HAP-1 (cell line): ENCODE measurements around the gene PLCD3.
A peak's percentile ranks its signal among the peaks of the same experiment; 100 is the strongest.
"Not testable (repeated sequence)": the region's sequence is repeated elsewhere in the genome, so short reads cannot be mapped to it uniquely, and the experiment has no call there.

Experiments
- DNase-seq, 2 experiments: peaks; one replicate each; pipeline ENCODE4 v3.0.0-alpha.2; 2016 to 2020; ENCODE audit warnings: low spot score in 2 of 2
- H3K27me3 ChIP-seq: fragments of 250-450 bp; sonication (Bioruptor Pico); 2 replicates; pipeline ENCODE4 v1.5.1; 2020; ENCODE audit warnings: low read depth, mild to moderate bottlenecking, moderate library complexity
- H3K36me3 ChIP-seq: fragments of 250-450 bp; sonication (Bioruptor Pico); replicated peaks from 2 replicates; pipeline ENCODE4 v1.5.1; 2020; ENCODE audit warnings: mild to moderate bottlenecking
- H3K4me1 ChIP-seq: fragments of 250-450 bp; sonication (Bioruptor Pico); 2 replicates; pipeline ENCODE4 v1.5.1; 2020; ENCODE audit warnings: mild to moderate bottlenecking
- H3K4me3 ChIP-seq: fragments of 250-450 bp; sonication (Bioruptor Pico); 2 replicates; pipeline ENCODE4 v1.5.1; 2020; ENCODE audit warnings: mild to moderate bottlenecking, moderate library complexity
- H3K9me3 ChIP-seq: fragments of 250-450 bp; sonication (Bioruptor Pico); 2 replicates; pipeline ENCODE4 v1.5.1; 2020; ENCODE audit warnings: mild to moderate bottlenecking, moderate library complexity
- in situ Hi-C: fragments of 300-500 bp; cut with MboI; formaldehyde crosslinking; loops from 3 replicates; pipeline ENCODE4 v1.14.3; 2020; ENCODE audit warnings: low sequenced_read_pairs, inconsistent platforms, mixed read lengths

Gene PLCD3

DNA sequence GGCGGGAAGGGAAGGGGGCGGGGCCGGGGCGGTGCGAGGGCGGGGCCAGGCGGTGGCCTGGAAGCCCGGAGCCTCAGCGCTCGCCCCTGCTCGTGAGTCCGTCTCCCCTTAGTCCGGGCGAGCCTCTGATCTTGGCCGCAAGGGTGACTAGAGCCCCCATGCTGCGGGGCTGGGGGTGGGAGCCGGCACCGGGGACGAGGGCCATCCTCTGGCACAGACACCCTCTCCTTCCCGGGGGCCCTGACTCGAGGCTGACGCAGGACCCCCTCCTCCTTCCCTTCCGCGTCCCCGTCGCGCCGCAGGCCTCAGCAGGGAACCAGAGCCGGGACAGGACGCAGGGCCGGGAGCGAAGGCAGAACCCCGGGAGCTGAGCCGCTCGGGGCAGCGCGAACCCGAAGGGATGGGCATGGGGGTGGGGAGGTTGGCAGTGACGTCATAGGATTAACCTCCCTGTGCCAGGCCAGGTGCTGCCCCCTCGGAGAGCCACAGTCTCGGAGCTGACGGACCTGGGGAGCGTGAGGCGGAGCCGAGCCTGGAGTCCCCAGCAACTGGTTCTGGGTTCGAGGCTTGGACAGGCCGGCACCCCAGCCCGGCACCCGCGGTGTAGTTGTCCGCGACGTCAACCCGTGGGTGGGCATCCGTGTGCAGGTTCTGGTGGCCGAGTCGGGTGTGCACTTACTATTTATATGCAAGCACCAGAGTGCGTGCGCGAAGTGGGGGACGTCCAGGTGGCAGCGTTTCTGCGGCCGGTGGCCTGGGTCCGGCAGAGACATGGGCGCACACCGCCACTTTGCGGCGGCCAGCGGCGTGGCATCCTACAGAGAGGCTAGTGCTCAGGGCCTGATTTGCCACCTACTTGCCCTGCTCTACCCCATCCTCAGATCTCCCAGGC lies 503 bp upstream of the PLCD3 start:
- H3K4me3 ChIP-seq: peak overlapping the region; percentile 64
- no peaks in the 10 kb centered on the region for H3K27me3 ChIP-seq
- no peaks in the 10 kb centered on the region for H3K36me3 ChIP-seq
- H3K9me3 ChIP-seq: no peaks in the 10 kb centered on the region
- peak; percentile 83 to 87 for DNase-seq
- in situ Hi-C loops: no loop called here
- peaks cover 22% of the 10 kb centered on the region for H3K4me1 ChIP-seq

DNA sequence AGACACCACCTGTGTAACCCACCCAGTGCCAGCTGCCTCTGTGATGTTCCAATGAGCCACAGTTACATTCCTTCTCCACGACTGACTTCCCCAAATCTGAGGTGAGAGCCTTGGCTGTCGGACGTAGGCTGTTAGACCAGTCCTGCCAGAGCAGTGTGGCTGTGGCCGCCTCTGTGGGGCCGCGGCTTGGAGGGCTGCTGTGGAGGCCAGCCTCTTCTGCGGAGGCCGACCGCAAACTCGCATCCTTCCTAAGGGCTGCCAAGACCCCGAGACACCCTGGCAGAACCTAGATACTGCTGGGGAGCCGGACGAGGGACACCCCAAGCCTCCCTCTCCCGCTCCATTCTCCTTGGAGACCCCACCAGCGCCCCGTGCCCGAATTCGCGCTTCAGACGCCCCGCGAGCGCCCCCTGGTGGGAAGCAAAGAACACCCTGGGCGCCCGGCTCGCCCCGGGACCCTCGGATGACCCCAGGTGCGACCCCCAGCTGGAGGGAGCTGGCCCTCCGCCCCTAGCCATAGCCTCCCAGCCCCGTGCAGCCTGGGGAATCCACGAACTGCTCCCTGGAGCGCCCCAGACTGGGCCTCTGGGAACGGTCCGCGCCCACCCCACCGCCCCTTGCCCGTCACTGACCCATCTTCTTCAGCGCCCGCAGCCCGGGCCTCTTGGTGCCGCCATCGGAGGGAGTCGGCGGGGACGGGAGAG lies 547 bp downstream of the PLCD3 start:
- no peaks in the 10 kb centered on the region for H3K9me3 ChIP-seq
- H3K27me3 ChIP-seq: no peaks in the 10 kb centered on the region
- no peaks in the 10 kb centered on the region for H3K36me3 ChIP-seq
- peaks cover 22% of the 10 kb centered on the region for H3K4me1 ChIP-seq
- in situ Hi-C loops: no loop called here
- DNase-seq: peak; percentile 32 to 79
- peak overlapping the region; percentile 88 for H3K4me3 ChIP-seq

DNA sequence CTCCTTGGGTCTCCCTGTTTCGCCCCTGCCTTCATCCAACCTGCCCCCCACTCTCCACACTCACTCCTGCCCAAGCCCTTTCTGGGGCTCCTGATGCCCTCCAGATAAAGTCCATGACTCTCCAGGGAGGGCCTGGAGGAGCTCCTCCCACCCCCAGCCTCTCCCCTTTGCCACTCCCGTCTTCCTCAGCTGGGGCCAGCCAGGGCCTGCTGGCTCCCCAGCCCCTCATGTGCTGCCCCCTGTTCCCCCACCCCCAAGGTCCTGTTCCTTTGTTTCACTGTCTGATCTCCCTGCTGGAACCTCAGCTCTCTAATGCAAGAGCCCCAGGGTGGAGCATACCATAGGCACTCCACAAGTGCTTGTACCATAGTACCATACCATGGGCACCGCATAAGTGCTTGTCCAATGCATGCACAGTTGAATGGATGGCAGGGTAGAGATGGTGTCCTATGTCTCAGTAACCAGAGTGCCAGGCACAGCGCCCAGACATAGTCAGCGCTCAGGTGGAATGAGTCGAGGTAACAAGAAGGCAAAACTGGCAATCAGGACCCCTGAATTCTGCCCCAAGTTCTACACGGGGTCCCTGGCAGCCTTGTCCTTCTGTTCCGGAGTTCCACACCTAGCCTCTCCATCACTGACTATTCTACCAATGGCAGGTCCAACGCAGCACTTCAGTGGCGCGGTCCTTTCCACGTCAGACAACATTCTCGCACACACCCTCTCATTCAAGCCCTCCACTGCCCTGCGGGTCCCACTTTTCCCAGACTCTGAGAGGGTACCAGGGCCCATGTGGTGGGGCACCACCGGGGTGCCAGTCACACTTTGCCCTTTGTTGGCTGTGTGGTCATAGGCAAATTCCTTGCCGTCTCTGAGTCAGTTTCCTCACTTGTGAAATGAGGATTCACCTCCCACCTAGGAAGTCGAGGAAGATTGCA lies 1.4 kb downstream of the PLCD3 start:
- in situ Hi-C loops: no loop called here

DNA sequence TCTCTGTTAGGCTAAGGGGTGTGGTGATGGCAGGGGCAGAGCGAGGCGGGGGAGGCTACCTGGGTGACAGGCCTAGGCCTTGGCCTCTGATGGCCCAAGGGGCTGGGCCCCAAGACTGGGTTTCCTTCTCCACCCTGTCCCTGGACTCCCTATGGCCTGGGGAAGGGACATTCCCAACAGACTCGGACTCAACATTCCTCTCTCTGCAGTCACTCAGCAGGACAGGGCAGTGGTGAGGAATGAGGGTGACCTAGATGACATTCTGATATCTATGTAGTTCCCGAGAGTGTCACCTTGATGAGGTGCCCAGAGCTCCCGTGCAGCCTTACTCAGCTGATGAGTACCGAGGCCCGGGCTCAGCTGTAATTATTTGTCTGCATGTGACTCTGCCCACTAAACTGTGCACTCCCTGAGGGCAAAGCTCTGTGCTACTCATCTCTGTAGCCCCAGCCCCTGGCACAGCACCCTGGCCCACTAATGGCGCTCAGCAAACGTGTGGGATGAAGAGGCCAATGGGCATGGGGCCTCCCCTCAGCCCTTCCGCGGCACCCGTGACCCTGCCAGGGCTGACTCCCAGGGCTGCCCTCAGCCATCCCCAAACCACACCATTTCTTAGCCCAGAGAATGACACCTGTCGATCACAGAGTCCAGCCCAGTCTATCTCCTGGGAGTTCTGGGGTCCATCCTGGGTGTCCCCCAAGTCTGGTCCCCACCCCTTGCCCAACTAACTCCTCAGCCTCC lies 2.2 kb downstream of the PLCD3 start:
- Histone ChIP-seq H3K4me3 (no peak overlapping the region), H3K4me1 (peaks cover 15% of the 10 kb centered on the region), H3K27me3 (no peaks in the 10 kb centered on the region), H3K36me3 (no peaks in the 10 kb centered on the region), H3K9me3 (no peaks in the 10 kb centered on the region)
- in situ Hi-C loops: loop anchor here (10.0 kb wide), 1 partner anchor 55 kb away; no protein-coding TSS in a partner anchor
- DNase-seq: no peak

More for the DNA sequence above, 1.4 kb downstream of the PLCD3 start:
- no peaks in the 10 kb centered on the region for H3K27me3 ChIP-seq
- H3K4me1 ChIP-seq: peaks cover 17% of the 10 kb centered on the region
- H3K9me3 ChIP-seq: no peaks in the 10 kb centered on the region
- H3K36me3 ChIP-seq: no peaks in the 10 kb centered on the region
- no peak for DNase-seq
- H3K4me3 ChIP-seq: peak overlapping the region; percentile 88

DNA sequence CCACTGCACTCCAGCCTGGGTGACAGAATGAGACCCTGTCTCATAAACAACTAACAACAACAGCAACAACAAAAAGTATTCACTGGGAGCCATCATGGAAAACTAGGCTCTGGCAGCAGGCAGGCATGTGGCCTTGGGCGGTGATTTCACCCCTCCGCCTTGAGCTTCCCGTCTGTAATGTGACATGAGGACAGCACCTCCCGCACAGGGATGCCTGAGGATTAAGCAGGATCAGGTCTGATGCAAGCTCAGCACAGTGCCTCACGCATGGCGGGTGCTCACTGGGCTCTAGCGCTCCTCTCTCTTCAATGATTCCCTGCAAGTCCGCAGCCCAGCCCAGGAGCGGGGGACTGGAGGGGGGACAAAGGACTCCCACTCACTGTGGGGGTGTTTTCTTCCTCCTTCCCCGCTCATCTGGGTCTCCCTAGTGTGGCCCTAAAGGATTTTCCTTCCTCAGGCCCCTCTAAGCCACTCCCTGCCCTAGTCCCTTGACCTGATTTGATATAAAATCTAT lies 2.8 kb downstream of the PLCD3 start:
- Histone ChIP-seq H3K27me3 (no peaks in the 10 kb centered on the region), H3K9me3 (no peaks in the 10 kb centered on the region), H3K4me1 (peaks cover 15% of the 10 kb centered on the region), H3K4me3 (no peak overlapping the region), H3K36me3 (no peaks in the 10 kb centered on the region)
- DNase-seq: peak; percentile 8 to 69
- in situ Hi-C loops: loop anchor here (10.0 kb wide), 1 partner anchor 55 kb away; no protein-coding TSS in a partner anchor

DNA sequence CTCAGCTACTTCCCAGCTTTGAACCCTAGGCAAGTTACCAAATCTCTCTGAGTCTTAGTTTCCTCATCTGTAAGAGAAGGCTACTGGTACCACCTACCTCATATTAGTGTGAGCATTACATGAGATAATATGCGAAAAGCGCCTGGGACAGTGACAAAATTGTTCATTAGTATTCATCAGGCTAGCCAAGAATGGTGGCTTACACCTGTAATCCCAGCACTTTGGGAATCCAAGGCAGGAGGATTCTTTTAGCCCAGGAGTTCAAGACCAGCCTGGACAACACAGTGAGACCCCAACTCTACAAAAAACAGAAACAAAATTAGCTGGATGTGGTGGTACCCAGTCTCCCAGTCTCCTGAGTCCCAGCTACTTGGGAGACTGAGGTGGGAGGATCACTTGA lies 3.3 kb downstream of the PLCD3 start:
- DNase-seq: no peak
- peaks cover 15% of the 10 kb centered on the region for H3K4me1 ChIP-seq
- H3K36me3 ChIP-seq: no peaks in the 10 kb centered on the region
- no peak overlapping the region for H3K4me3 ChIP-seq
- H3K27me3 ChIP-seq: no peaks in the 10 kb centered on the region
- no peaks in the 10 kb centered on the region for H3K9me3 ChIP-seq
- in situ Hi-C loops: loop anchor here (10.0 kb wide), 1 partner anchor 54 kb away; no protein-coding TSS in a partner anchor

DNA sequence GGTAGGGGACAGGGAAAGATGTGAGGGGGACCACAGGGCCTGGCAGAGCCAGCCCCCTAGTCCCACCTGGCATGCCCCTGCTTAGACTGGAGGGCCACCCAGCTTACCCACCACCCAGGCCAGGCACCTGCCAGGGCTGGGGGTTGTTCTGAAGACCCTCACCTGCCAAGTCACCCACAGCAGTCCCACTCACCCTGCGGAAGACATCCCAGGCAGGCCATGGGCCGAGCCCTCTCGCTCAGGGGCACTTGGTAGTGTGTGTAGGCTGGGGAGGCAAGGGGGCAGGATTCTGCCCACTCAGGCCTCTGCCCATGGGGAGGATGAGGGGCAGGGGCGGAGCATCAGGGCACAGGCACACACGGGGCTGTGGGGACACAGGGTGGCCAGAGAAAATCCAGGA lies 4.0 kb downstream of the PLCD3 start:
- H3K4me1 ChIP-seq: peaks cover 15% of the 10 kb centered on the region
- no peak for DNase-seq
- H3K4me3 ChIP-seq: no peak overlapping the region
- in situ Hi-C loops: loop anchor here (10.0 kb wide), 1 partner anchor 54 kb away; no protein-coding TSS in a partner anchor
- no peaks in the 10 kb centered on the region for H3K27me3 ChIP-seq
- no peaks in the 10 kb centered on the region for H3K36me3 ChIP-seq
- H3K9me3 ChIP-seq: no peaks in the 10 kb centered on the region

DNA sequence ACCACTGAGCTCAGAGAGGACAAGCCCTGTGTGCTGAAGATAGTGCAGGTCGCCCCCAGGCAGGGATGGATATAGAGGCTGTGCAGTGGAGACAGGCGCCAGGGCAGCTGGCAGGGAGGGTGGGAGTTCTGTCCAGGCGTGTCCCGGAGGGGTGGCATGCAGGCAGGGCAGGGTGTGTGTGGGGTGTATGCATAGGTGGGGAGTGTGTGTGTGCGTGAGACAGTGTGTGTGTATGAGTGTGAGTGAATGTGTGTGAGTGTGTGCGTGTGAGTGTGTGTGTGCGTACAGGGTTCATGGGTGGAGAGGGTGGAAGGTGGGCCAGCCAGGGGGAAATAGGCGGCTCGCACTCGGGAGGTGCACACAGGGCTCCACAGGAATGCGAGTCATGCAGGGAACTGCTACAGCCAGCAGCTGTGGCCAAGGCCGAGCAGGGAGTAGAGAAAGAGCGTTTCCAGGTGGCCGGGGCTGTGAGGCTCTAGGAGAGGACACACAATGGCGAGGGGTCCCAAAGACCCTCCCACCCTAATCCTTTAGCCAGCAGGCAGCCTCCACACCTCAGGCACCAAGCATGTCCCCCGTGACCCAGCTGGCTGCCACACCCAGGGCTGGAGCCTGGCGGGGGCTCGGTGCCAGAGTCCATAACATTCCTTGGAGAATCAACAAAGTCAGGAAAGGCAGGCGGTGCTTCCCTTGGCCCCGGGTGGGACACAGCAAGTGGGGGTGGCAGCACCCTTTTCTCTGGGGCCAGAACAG lies 4.6 kb downstream of the PLCD3 start:
- DNase-seq: no peak
- H3K4me1 ChIP-seq: peaks cover 15% of the 10 kb centered on the region

DNA sequence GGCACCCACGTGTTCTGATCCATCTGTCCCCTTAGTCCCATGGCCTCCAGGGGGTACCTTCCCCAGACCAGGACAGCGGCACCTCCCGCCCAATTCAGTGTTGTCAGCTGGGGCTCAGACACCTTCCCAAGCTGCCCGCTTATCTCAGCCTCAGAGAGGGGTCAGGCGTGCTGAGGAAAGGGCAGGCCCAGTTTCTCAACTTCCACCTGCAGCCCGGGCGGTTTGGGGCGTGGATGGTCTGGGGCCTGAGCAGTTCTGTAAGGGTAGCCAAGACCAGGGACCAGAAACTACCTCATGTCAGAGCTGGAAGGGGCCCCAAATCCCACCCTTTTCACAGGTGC lies 5.1 kb downstream of the PLCD3 start:
- Histone ChIP-seq H3K9me3 (no peaks in the 10 kb centered on the region), H3K27me3 (no peaks in the 10 kb centered on the region), H3K4me1 (peaks cover 15% of the 10 kb centered on the region), H3K4me3 (no peak overlapping the region), H3K36me3 (no peaks in the 10 kb centered on the region)
- in situ Hi-C loops: loop anchor here (10.0 kb wide), 1 partner anchor 52 kb away; no protein-coding TSS in a partner anchor
- no peak for DNase-seq

More for the DNA sequence above, 4.6 kb downstream of the PLCD3 start:
- Histone ChIP-seq H3K9me3 (no peaks in the 10 kb centered on the region), H3K27me3 (no peaks in the 10 kb centered on the region), H3K36me3 (no peaks in the 10 kb centered on the region), H3K4me3 (no peak overlapping the region)
- in situ Hi-C loops: loop anchor here (10.0 kb wide), 1 partner anchor 53 kb away; no protein-coding TSS in a partner anchor

DNA sequence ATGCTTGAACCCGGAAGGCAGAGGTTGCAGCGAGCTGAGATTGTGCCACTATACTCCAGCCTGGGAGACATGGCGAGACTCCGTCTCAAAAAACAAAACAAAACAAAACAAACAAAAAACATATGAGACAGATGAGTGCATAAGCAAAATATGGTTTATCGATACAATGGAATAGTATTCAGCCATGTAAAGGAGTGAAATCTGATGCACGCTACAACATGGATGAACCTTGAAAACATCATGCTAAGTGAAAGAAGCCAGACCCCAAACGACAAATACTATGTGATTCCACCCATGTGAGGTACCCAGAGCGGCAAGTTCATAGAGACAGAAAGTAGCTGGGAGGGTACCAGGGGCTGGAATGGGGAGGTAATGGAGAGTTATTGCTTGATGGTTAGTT lies 6.8 kb downstream of the PLCD3 start:
- no peaks in the 10 kb centered on the region for H3K36me3 ChIP-seq
- no peak overlapping the region for H3K4me3 ChIP-seq
- no peak for DNase-seq
- H3K27me3 ChIP-seq: no peaks in the 10 kb centered on the region
- peaks cover 8% of the 10 kb centered on the region for H3K4me1 ChIP-seq
- in situ Hi-C loops: loop anchor here (10.0 kb wide), 1 partner anchor 51 kb away; no protein-coding TSS in a partner anchor
- H3K9me3 ChIP-seq: no peaks in the 10 kb centered on the region

DNA sequence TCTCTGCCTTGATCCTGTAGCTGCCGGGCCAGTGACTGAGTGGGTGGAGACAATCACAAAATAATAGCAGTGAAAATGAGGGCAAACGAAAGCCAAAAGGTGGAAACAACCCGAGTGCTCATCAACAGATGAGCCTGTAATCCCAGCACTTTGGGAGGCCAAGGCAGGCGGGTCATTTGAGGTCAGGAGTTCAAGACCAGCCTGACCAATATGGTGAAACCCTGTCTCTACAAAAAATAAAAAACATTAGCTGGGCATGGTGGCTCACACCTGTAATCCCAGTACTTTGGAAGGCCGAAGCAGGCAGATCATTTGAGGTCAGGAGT lies 7.6 kb downstream of the PLCD3 start:
- H3K27me3 ChIP-seq, H3K4me1 ChIP-seq, H3K36me3 ChIP-seq, DNase-seq, H3K9me3 ChIP-seq, H3K4me3 ChIP-seq: not testable (repeated sequence)
- in situ Hi-C loops: loop anchor here (10.0 kb wide), 1 partner anchor 50 kb away; no protein-coding TSS in a partner anchor
